Measurements from ENCODE around the gene NUDC.
"Not testable (repeated sequence)": the region's sequence is repeated elsewhere in the genome, so short reads cannot be mapped to it uniquely, and the experiment has no call there.

The NUDC gene

GRCh38 chr1:26948725-26949057 lies 27.1 kb downstream of the NUDC start:
- not testable (repeated sequence) for H3K9ac ChIP-seq (ENCODE audit: low read depth in 1 of 2, low read length in 2 of 2); H3K9me3 ChIP-seq (ENCODE audit: control insufficient read depth in 2 of 2, low read length in 2 of 2); H3K4me3 ChIP-seq (ENCODE audit: low read length in 2 of 2); H3K27me3 ChIP-seq (ENCODE audit: control insufficient read depth in 2 of 2, insufficient read depth in 2 of 2, low read length in 2 of 2); H3K27ac ChIP-seq (ENCODE audit: low read depth in 2 of 2, low read length in 2 of 2)
- Histone ChIP-seq H3K4me1 (ENCODE audit: control insufficient read depth in 2 of 2, insufficient read depth in 2 of 2, low read length in 2 of 2) (peaks cover 10 to 17% of the 10 kb centered on the region in 2 donors), H3K36me3 (ENCODE audit: control insufficient read depth in 2 of 2, insufficient read depth in 2 of 2, low read length in 2 of 2) (peaks cover 43 to 52% of the 10 kb centered on the region in 2 donors)

- no peaks in the 10 kb centered on the region for H3K9me3 ChIP-seq (ENCODE audit: control insufficient read depth in 2 of 2, low read length in 2 of 2)
- H3K4me3 ChIP-seq (ENCODE audit: low read length in 2 of 2) = no peak overlapping the region
- peaks cover 10 to 17% of the 10 kb centered on the region in 2 donors for H3K4me1 ChIP-seq (ENCODE audit: control insufficient read depth in 2 of 2, insufficient read depth in 2 of 2, low read length in 2 of 2)
- H3K36me3 ChIP-seq (ENCODE audit: control insufficient read depth in 2 of 2, insufficient read depth in 2 of 2, low read length in 2 of 2) = peaks cover 43 to 46% of the 10 kb centered on the region in 2 donors
- H3K9ac ChIP-seq (ENCODE audit: low read depth in 1 of 2, low read length in 2 of 2) = no peak overlapping the region
- no peak overlapping the region for H3K27ac ChIP-seq (ENCODE audit: low read depth in 2 of 2, low read length in 2 of 2)
- H3K27me3 ChIP-seq (ENCODE audit: control insufficient read depth in 2 of 2, insufficient read depth in 2 of 2, low read length in 2 of 2) = no peaks in the 10 kb centered on the region
Observed at GRCh38 chr1:26949266-26949925, 27.9 kb downstream of the NUDC start.

GRCh38 chr1:26949926-26950319 lies 28.4 kb downstream of the NUDC start:
- H3K27ac ChIP-seq (ENCODE audit: low read depth in 2 of 2, low read length in 2 of 2) = no peak overlapping the region
- peaks cover 42 to 45% of the 10 kb centered on the region in 2 donors for H3K36me3 ChIP-seq (ENCODE audit: control insufficient read depth in 2 of 2, insufficient read depth in 2 of 2, low read length in 2 of 2)
- no peaks in the 10 kb centered on the region for H3K9me3 ChIP-seq (ENCODE audit: control insufficient read depth in 2 of 2, low read length in 2 of 2)
- peaks cover 10 to 16% of the 10 kb centered on the region in 2 donors for H3K4me1 ChIP-seq (ENCODE audit: control insufficient read depth in 2 of 2, insufficient read depth in 2 of 2, low read length in 2 of 2)
- H3K9ac ChIP-seq (ENCODE audit: low read depth in 1 of 2, low read length in 2 of 2) = no peak overlapping the region
- no peak overlapping the region for H3K4me3 ChIP-seq (ENCODE audit: low read length in 2 of 2)
- H3K27me3 ChIP-seq (ENCODE audit: control insufficient read depth in 2 of 2, insufficient read depth in 2 of 2, low read length in 2 of 2) = no peaks in the 10 kb centered on the region

- no peak overlapping the region for H3K27ac ChIP-seq (ENCODE audit: low read depth in 2 of 2, low read length in 2 of 2)
Observed at GRCh38 chr1:26950602-26951001, 29.1 kb downstream of the NUDC start.

GRCh38 chr1:26951216-26951615 lies 29.7 kb downstream of the NUDC start:
- Histone ChIP-seq H3K27ac (ENCODE audit: low read depth in 2 of 2, low read length in 2 of 2) (no peak overlapping the region), H3K4me3 (ENCODE audit: low read length in 2 of 2) (no peak overlapping the region), H3K27me3 (ENCODE audit: control insufficient read depth in 2 of 2, insufficient read depth in 2 of 2, low read length in 2 of 2) (no peaks in the 10 kb centered on the region), H3K9ac (ENCODE audit: low read depth in 1 of 2, low read length in 2 of 2) (no peak overlapping the region), H3K9me3 (ENCODE audit: control insufficient read depth in 2 of 2, low read length in 2 of 2) (no peaks in the 10 kb centered on the region), H3K4me1 (ENCODE audit: control insufficient read depth in 2 of 2, insufficient read depth in 2 of 2, low read length in 2 of 2) (peaks cover 2 to 4% of the 10 kb centered on the region in 2 donors), H3K36me3 (ENCODE audit: control insufficient read depth in 2 of 2, insufficient read depth in 2 of 2, low read length in 2 of 2) (peaks cover 33 to 35% of the 10 kb centered on the region in 2 donors)

More at GRCh38 chr1:26950602-26951001, 29.1 kb downstream of the NUDC start:
- peaks cover 36 to 38% of the 10 kb centered on the region in 2 donors for H3K36me3 ChIP-seq (ENCODE audit: control insufficient read depth in 2 of 2, insufficient read depth in 2 of 2, low read length in 2 of 2)
- no peak overlapping the region for H3K4me3 ChIP-seq (ENCODE audit: low read length in 2 of 2)
- peaks cover 5 to 10% of the 10 kb centered on the region in 2 donors for H3K4me1 ChIP-seq (ENCODE audit: control insufficient read depth in 2 of 2, insufficient read depth in 2 of 2, low read length in 2 of 2)
- no peaks in the 10 kb centered on the region for H3K27me3 ChIP-seq (ENCODE audit: control insufficient read depth in 2 of 2, insufficient read depth in 2 of 2, low read length in 2 of 2)
- no peaks in the 10 kb centered on the region for H3K9me3 ChIP-seq (ENCODE audit: control insufficient read depth in 2 of 2, low read length in 2 of 2)
- H3K9ac ChIP-seq (ENCODE audit: low read depth in 1 of 2, low read length in 2 of 2) = no peak overlapping the region

GRCh38 chr1:26951821-26952497 lies 30.4 kb downstream of the NUDC start:
- Histone ChIP-seq H3K4me1 (ENCODE audit: control insufficient read depth in 2 of 2, insufficient read depth in 2 of 2, low read length in 2 of 2) (peaks cover 1 to 2% of the 10 kb centered on the region in 2 donors), H3K4me3 (ENCODE audit: low read length in 2 of 2) (no peak overlapping the region), H3K36me3 (ENCODE audit: control insufficient read depth in 2 of 2, insufficient read depth in 2 of 2, low read length in 2 of 2) (peaks cover 27 to 31% of the 10 kb centered on the region in 2 donors), H3K9ac (ENCODE audit: low read depth in 1 of 2, low read length in 2 of 2) (no peak overlapping the region), H3K27ac (ENCODE audit: low read depth in 2 of 2, low read length in 2 of 2) (no peak overlapping the region), H3K9me3 (ENCODE audit: control insufficient read depth in 2 of 2, low read length in 2 of 2) (no peaks in the 10 kb centered on the region), H3K27me3 (ENCODE audit: control insufficient read depth in 2 of 2, insufficient read depth in 2 of 2, low read length in 2 of 2) (no peaks in the 10 kb centered on the region)

GRCh38 chr1:26953374-26953773 lies 31.8 kb downstream of the NUDC start:
- Histone ChIP-seq H3K36me3 (ENCODE audit: control insufficient read depth in 2 of 2, insufficient read depth in 2 of 2, low read length in 2 of 2) (peaks cover 24 to 25% of the 10 kb centered on the region in 2 donors), H3K4me1 (ENCODE audit: control insufficient read depth in 2 of 2, insufficient read depth in 2 of 2, low read length in 2 of 2) (no peaks in the 10 kb centered on the region), H3K9ac (ENCODE audit: low read depth in 1 of 2, low read length in 2 of 2) (no peak overlapping the region), H3K9me3 (ENCODE audit: control insufficient read depth in 2 of 2, low read length in 2 of 2) (no peaks in the 10 kb centered on the region), H3K27ac (ENCODE audit: low read depth in 2 of 2, low read length in 2 of 2) (no peak overlapping the region), H3K27me3 (ENCODE audit: control insufficient read depth in 2 of 2, insufficient read depth in 2 of 2, low read length in 2 of 2) (peaks cover 3 to 5% of the 10 kb centered on the region in 2 donors), H3K4me3 (ENCODE audit: low read length in 2 of 2) (no peak overlapping the region)

GRCh38 chr1:26956321-26956720 lies 34.8 kb downstream of the NUDC start:
- H3K4me1 ChIP-seq (ENCODE audit: control insufficient read depth in 2 of 2, insufficient read depth in 2 of 2, low read length in 2 of 2) = peaks cover 10 to 13% of the 10 kb centered on the region in 2 donors
- H3K9ac ChIP-seq (ENCODE audit: low read depth in 1 of 2, low read length in 2 of 2) = no peak overlapping the region
- no peaks in the 10 kb centered on the region for H3K9me3 ChIP-seq (ENCODE audit: control insufficient read depth in 2 of 2, low read length in 2 of 2)
- peaks cover 8 to 10% of the 10 kb centered on the region in 2 donors for H3K27me3 ChIP-seq (ENCODE audit: control insufficient read depth in 2 of 2, insufficient read depth in 2 of 2, low read length in 2 of 2)
- no peak overlapping the region for H3K27ac ChIP-seq (ENCODE audit: low read depth in 2 of 2, low read length in 2 of 2)
- no peak overlapping the region for H3K4me3 ChIP-seq (ENCODE audit: low read length in 2 of 2)
- peaks cover 5 to 7% of the 10 kb centered on the region in 2 donors for H3K36me3 ChIP-seq (ENCODE audit: control insufficient read depth in 2 of 2, insufficient read depth in 2 of 2, low read length in 2 of 2)

- Histone ChIP-seq H3K9ac (ENCODE audit: low read depth in 1 of 2, low read length in 2 of 2) (no peak overlapping the region), H3K27me3 (ENCODE audit: control insufficient read depth in 2 of 2, insufficient read depth in 2 of 2, low read length in 2 of 2) (peaks cover 8 to 10% of the 10 kb centered on the region in 2 donors), H3K4me1 (ENCODE audit: control insufficient read depth in 2 of 2, insufficient read depth in 2 of 2, low read length in 2 of 2) (peaks cover 10 to 13% of the 10 kb centered on the region in 2 donors), H3K36me3 (ENCODE audit: control insufficient read depth in 2 of 2, insufficient read depth in 2 of 2, low read length in 2 of 2) (peaks cover 0 to 3% of the 10 kb centered on the region in 2 donors), H3K9me3 (ENCODE audit: control insufficient read depth in 2 of 2, low read length in 2 of 2) (no peaks in the 10 kb centered on the region), H3K4me3 (ENCODE audit: low read length in 2 of 2) (no peak overlapping the region), H3K27ac (ENCODE audit: low read depth in 2 of 2, low read length in 2 of 2) (no peak overlapping the region)
Observed at GRCh38 chr1:26957306-26957705, 35.8 kb downstream of the NUDC start.

- H3K4me1 ChIP-seq (ENCODE audit: control insufficient read depth in 2 of 2, insufficient read depth in 2 of 2, low read length in 2 of 2) = peaks cover 10 to 13% of the 10 kb centered on the region in 2 donors
- no peaks in the 10 kb centered on the region for H3K36me3 ChIP-seq (ENCODE audit: control insufficient read depth in 2 of 2, insufficient read depth in 2 of 2, low read length in 2 of 2)
- H3K27ac ChIP-seq (ENCODE audit: low read depth in 2 of 2, low read length in 2 of 2) = no peak overlapping the region
- H3K4me3 ChIP-seq (ENCODE audit: low read length in 2 of 2) = peak overlapping the region; percentile 73 to 85
- H3K9me3 ChIP-seq (ENCODE audit: control insufficient read depth in 2 of 2, low read length in 2 of 2) = no peaks in the 10 kb centered on the region
- peak overlapping the region; percentile 70 to 84 for H3K9ac ChIP-seq (ENCODE audit: low read depth in 1 of 2, low read length in 2 of 2)
- peaks cover 10% of the 10 kb centered on the region in 2 donors for H3K27me3 ChIP-seq (ENCODE audit: control insufficient read depth in 2 of 2, insufficient read depth in 2 of 2, low read length in 2 of 2)
Observed at GRCh38 chr1:26959270-26959669, 37.7 kb downstream of the NUDC start.

Measured in mucosa of rectum (tissue), 2 donors.